SU-DHL-6 (cell line): ENCODE results near the gene RHBDF2.

Experiments used
- H2AFZ ChIP-seq: fragments of 200-600 bp; sonication (generic); 2 replicates; pipeline ENCODE4 v1.6.1; 2014; ENCODE audit warnings: low read depth, mild to moderate bottlenecking, moderate library complexity, mixed read lengths, antibody characterized with exemption, low read length; ENCODE audit not compliant: severe bottlenecking
- H3F3A ChIP-seq: fragments of 200-600 bp; shearing (Covaris generic); 2 replicates; pipeline ENCODE4 v1.6.0; 2016; ENCODE audit warnings: antibody characterized with exemption, mild to moderate bottlenecking; ENCODE audit not compliant: insufficient read depth
- H3K27ac ChIP-seq: fragments of 200-600 bp; sonication (generic); 2 replicates; pipeline ENCODE4 v1.5.1; 2016; ENCODE audit warnings: low read depth, mild to moderate bottlenecking, low read length, moderate library complexity, mixed read lengths
- H3K27me3 ChIP-seq: fragments of 200-600 bp; sonication (generic), shearing (Covaris generic); 2 replicates; pipeline ENCODE4 v1.6.0; 2014; ENCODE audit warnings: mild to moderate bottlenecking, low read length
- H3K36me3 ChIP-seq: fragments of 200-600 bp; sonication (generic); 2 replicates; pipeline ENCODE4 v1.6.1; 2014; ENCODE audit warnings: mild to moderate bottlenecking, low read length, mixed read lengths
- H3K4me2 ChIP-seq: fragments of 300-600, 200-600 bp; shearing (Covaris generic), sonication (generic); 2 replicates; pipeline ENCODE4 v1.6.0; 2014; ENCODE audit warnings: low read length, low read depth, mild to moderate bottlenecking; ENCODE audit not compliant: poor library complexity, severe bottlenecking
- H3K4me3 ChIP-seq: fragments of 200-600 bp; sonication (generic); 2 replicates; pipeline ENCODE4 v1.5.1; 2014; ENCODE audit warnings: antibody characterized with exemption, low read length, mild to moderate bottlenecking, mixed read lengths; ENCODE audit not compliant: insufficient read depth, poor library complexity, severe bottlenecking
- H3K79me2 ChIP-seq: fragments of 200-600 bp; sonication (generic); 2 replicates; pipeline ENCODE4 v1.6.1; 2014; ENCODE audit warnings: mild to moderate bottlenecking, low read length, moderate library complexity; ENCODE audit not compliant: insufficient read depth
- H3K9ac ChIP-seq: fragments of 200-600 bp; sonication (generic); 2 replicates; pipeline ENCODE4 v1.7.0; 2014; ENCODE audit warnings: mild to moderate bottlenecking, low read length
- H3K9me2 ChIP-seq: fragments of 200-600 bp; sonication (generic); replicated peaks from 2 replicates; pipeline ENCODE4 v1.6.1; 2014; ENCODE audit warnings: low read length; ENCODE audit not compliant: insufficient read depth
- H3K9me3 ChIP-seq: fragments of 200-600 bp; sonication (generic); 2 replicates; pipeline ENCODE4 v1.6.1; 2014; ENCODE audit warnings: low read length, mixed read lengths; ENCODE audit not compliant: insufficient read depth
- H4K20me1 ChIP-seq: fragments of 200-600 bp; sonication (generic); 2 replicates; pipeline ENCODE4 v1.6.1; 2014; ENCODE audit warnings: low read depth, mild to moderate bottlenecking, antibody characterized with exemption, low read length, moderate library complexity, mixed read lengths
- EZH2phosphoT487 ChIP-seq: fragments of 200-600 bp; sonication (generic), shearing (Covaris generic); conservative IDR thresholded peaks from 2 replicates; pipeline ENCODE4 v1.6.1; 2018; ENCODE audit warnings: mild to moderate bottlenecking, antibody characterized with exemption, low read length, moderate library complexity, mixed read lengths
- TF ChIP-seq, protein P1 (sequence below): fragments of 200-600 bp; sonication (generic); IDR thresholded peaks from one replicate; pipeline ENCODE4 v1.5.1; 2017; ENCODE audit warnings: antibody characterized with exemption, mild to moderate bottlenecking, low read length, moderate library complexity; ENCODE audit not compliant: insufficient read depth, poor library complexity, severe bottlenecking

RHBDF2 gene

GRCh38 chr17:76530095-76530723 is 29.0 kb upstream of the RHBDF2 start:
- H3K4me3 ChIP-seq = no peak overlapping the region
- H2AFZ ChIP-seq = no peak overlapping the region
- no peak overlapping the region for H3K9ac ChIP-seq
- H3K27me3 ChIP-seq = no peaks in the 10 kb centered on the region
- H3K79me2 ChIP-seq = no peaks in the 10 kb centered on the region
- no peak for TF ChIP-seq EZH2phosphoT487
- TF ChIP-seq, protein P1, sequence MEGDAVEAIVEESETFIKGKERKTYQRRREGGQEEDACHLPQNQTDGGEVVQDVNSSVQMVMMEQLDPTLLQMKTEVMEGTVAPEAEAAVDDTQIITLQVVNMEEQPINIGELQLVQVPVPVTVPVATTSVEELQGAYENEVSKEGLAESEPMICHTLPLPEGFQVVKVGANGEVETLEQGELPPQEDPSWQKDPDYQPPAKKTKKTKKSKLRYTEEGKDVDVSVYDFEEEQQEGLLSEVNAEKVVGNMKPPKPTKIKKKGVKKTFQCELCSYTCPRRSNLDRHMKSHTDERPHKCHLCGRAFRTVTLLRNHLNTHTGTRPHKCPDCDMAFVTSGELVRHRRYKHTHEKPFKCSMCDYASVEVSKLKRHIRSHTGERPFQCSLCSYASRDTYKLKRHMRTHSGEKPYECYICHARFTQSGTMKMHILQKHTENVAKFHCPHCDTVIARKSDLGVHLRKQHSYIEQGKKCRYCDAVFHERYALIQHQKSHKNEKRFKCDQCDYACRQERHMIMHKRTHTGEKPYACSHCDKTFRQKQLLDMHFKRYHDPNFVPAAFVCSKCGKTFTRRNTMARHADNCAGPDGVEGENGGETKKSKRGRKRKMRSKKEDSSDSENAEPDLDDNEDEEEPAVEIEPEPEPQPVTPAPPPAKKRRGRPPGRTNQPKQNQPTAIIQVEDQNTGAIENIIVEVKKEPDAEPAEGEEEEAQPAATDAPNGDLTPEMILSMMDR = no peak
- H3K9me3 ChIP-seq = no peaks in the 10 kb centered on the region
- H3K4me2 ChIP-seq = no peak overlapping the region
- H3K9me2 ChIP-seq = no peaks in the 10 kb centered on the region
- no peaks in the 10 kb centered on the region for H3K36me3 ChIP-seq
- no peaks in the 10 kb centered on the region for H3F3A ChIP-seq
- H4K20me1 ChIP-seq = no peaks in the 10 kb centered on the region
- no peak overlapping the region for H3K27ac ChIP-seq

GRCh38 chr17:76529224-76530094 is 28.2 kb upstream of the RHBDF2 start:
- Histone ChIP-seq H3K36me3 (no peaks in the 10 kb centered on the region), H3K9me2 (no peaks in the 10 kb centered on the region), H4K20me1 (no peaks in the 10 kb centered on the region), H2AFZ (no peak overlapping the region), H3K27ac (no peak overlapping the region), H3K79me2 (no peaks in the 10 kb centered on the region), H3K9ac (no peak overlapping the region), H3K27me3 (no peaks in the 10 kb centered on the region), H3K4me3 (no peak overlapping the region), H3K9me3 (no peaks in the 10 kb centered on the region), H3K4me2 (no peak overlapping the region), H3F3A (no peaks in the 10 kb centered on the region)
- no peak for TF ChIP-seq EZH2phosphoT487
- TF ChIP-seq, protein P1 = no peak

GRCh38 chr17:76528528-76529223 is 27.5 kb upstream of the RHBDF2 start:
- Histone ChIP-seq H3K9me3 (no peaks in the 10 kb centered on the region), H3K9me2 (no peaks in the 10 kb centered on the region), H3F3A (no peaks in the 10 kb centered on the region), H3K27ac (peak overlapping the region; percentile 56), H3K4me3 (peak overlapping the region; percentile 32), H3K36me3 (no peaks in the 10 kb centered on the region), H2AFZ (peak overlapping the region; percentile 92), H3K79me2 (no peaks in the 10 kb centered on the region), H3K9ac (peak overlapping the region; percentile 53), H4K20me1 (no peaks in the 10 kb centered on the region), H3K27me3 (no peaks in the 10 kb centered on the region), H3K4me2 (peak overlapping the region; percentile 64)
- no peak for TF ChIP-seq EZH2phosphoT487
- TF ChIP-seq, protein P1 = peak; percentile 28
